Right lung (tissue), 10 donors: ENCODE data around the gene ZNF232. TPM values are rescaled to one million over a fixed set of nuclear protein-coding genes. Genes with fewer than 3 reads are reported as not detected.
"Not testable (repeated sequence)": the region's sequence is repeated elsewhere in the genome, so short reads cannot be mapped to it uniquely, and the experiment has no call there.

Source experiments
- DNase-seq, 2 donors: peaks; one replicate each; pipeline ENCODE4 v3.0.0-alpha.2; 2013
- long read RNA-seq, 8 donors: transcript quantifications; one replicate each; lab custom pipeline, GENCODE V29; 2026
- polyA plus RNA-seq, 5 donors: library from polyadenylated mRNA; unstranded; fragments of 120-200 nt; gene quantifications; one replicate each; pipeline versions ENCODE4 v1.2.1 to v1.2.3, GENCODE V29; 2013; ENCODE audit warnings: inconsistent platforms in 1 of 5, low replicate concordance in 1 of 5; ENCODE audit not compliant: insufficient read length in 5 of 5, insufficient read depth in 1 of 5

ZNF232 gene
- polyA plus RNA-seq = 10 to 100 TPM; 17.6 to 46.8 (median 42.0) TPM
- long read RNA-seq, donor 1 = 0 reads
- long read RNA-seq, donor 2, partial matches to known transcripts = 0 of 2 reads
- long read RNA-seq, donor 2, other reads (novel, unspliced or antisense) = 0 of 2 reads
- long read RNA-seq, donor 3, partial matches to known transcripts = 0 of 4 reads
- long read RNA-seq, donor 3, other reads (novel, unspliced or antisense) = 0 of 4 reads
- long read RNA-seq, donor 4 = 0 reads
- long read RNA-seq, donor 5, partial matches to known transcripts = 11 of 13 reads
- long read RNA-seq, donor 5, other reads (novel, unspliced or antisense) = 0 of 13 reads
- long read RNA-seq, donor 6, partial matches to known transcripts = 12 of 15 reads
- long read RNA-seq, donor 6, other reads (novel, unspliced or antisense) = 0 of 15 reads
- long read RNA-seq, donor 7, partial matches to known transcripts = 6 of 9 reads
- long read RNA-seq, donor 7, other reads (novel, unspliced or antisense) = 0 of 9 reads
- long read RNA-seq, donor 8, partial matches to known transcripts = 5 of 5 reads
- long read RNA-seq, donor 8, other reads (novel, unspliced or antisense) = 0 of 5 reads

GRCh38 chr17:5111402-5112204 lies at the start of gene ZNF232:
Gene ZNF232 (minus strand): TSS chr17:5111878. CDS start chr17:5111822, 56 bp downstream.
- peak; percentile 92 to 93 for DNase-seq

GRCh38 chr17:5160702-5161101 lies 49.0 kb upstream of the ZNF232 start:
- DNase-seq = not testable (repeated sequence)

GRCh38 chr17:5146122-5146521 lies 34.4 kb upstream of the ZNF232 start:
- not testable (repeated sequence) for DNase-seq

- DNase-seq = not testable (repeated sequence)
These were observed 31.2 kb upstream of the ZNF232 start for GRCh38 chr17:5142877-5143276.

GRCh38 chr17:5139458-5139732 lies 27.7 kb upstream of the ZNF232 start:
- DNase-seq = no peak

GRCh38 chr17:5138616-5139457 lies 27.2 kb upstream of the ZNF232 start:
- DNase-seq = no peak

- not testable (repeated sequence) for DNase-seq
These were observed 26.5 kb upstream of the ZNF232 start for GRCh38 chr17:5138198-5138544.

GRCh38 chr17:5137511-5138197 lies 26.0 kb upstream of the ZNF232 start:
- DNase-seq = not testable (repeated sequence)

GRCh38 chr17:5136580-5137412 lies 25.1 kb upstream of the ZNF232 start:
- DNase-seq = not testable (repeated sequence)

GRCh38 chr17:5135726-5136579 lies 24.3 kb upstream of the ZNF232 start:
- no peak for DNase-seq

GRCh38 chr17:5135131-5135712 lies 23.5 kb upstream of the ZNF232 start:
- not testable (repeated sequence) for DNase-seq

GRCh38 chr17:5134571-5134970 lies 22.9 kb upstream of the ZNF232 start:
- not testable (repeated sequence) for DNase-seq

- not testable (repeated sequence) for DNase-seq
These were observed 22.3 kb upstream of the ZNF232 start for GRCh38 chr17:5133961-5134360.

GRCh38 chr17:5133311-5133710 lies 21.6 kb upstream of the ZNF232 start:
- no peak for DNase-seq

- not testable (repeated sequence) for DNase-seq
These were observed 21.0 kb upstream of the ZNF232 start for GRCh38 chr17:5132503-5133225.

- DNase-seq = not testable (repeated sequence)
These were observed 20.3 kb upstream of the ZNF232 start for GRCh38 chr17:5131799-5132502.

- DNase-seq = no peak
These were observed 19.6 kb upstream of the ZNF232 start for GRCh38 chr17:5131146-5131715.
